NCI-H510A treated with DMSO at 0.1 percent for 48 hours (cell line): ENCODE results near the gene CDC42EP4.

Experiments used
- DNase-seq: peaks from one replicate; lab custom pipeline; 2025; lab: John Stamatoyannopoulos, UW

CDC42EP4 gene

GRCh38 chr17:73300392-73300791 is 11.4 kb downstream of the CDC42EP4 start:
- peak; percentile 26 for DNase-seq

- DNase-seq, result no peak
These were observed 13.6 kb downstream of the CDC42EP4 start for GRCh38 chr17:73297934-73298861.

- DNase-seq, result no peak
These were observed 18.3 kb downstream of the CDC42EP4 start for GRCh38 chr17:73293480-73293911.

- no peak for DNase-seq
These were observed 18.8 kb downstream of the CDC42EP4 start for GRCh38 chr17:73293031-73293430.

GRCh38 chr17:73292031-73292531 is 19.7 kb downstream of the CDC42EP4 start:
- DNase-seq, result no peak

- DNase-seq, result no peak
These were observed 20.5 kb downstream of the CDC42EP4 start for GRCh38 chr17:73291260-73291801.

GRCh38 chr17:73290399-73291259 is 21.2 kb downstream of the CDC42EP4 start:
- no peak for DNase-seq

GRCh38 chr17:73289549-73290254 is 22.1 kb downstream of the CDC42EP4 start:
- DNase-seq, result no peak

GRCh38 chr17:73288534-73289302 is 23.1 kb downstream of the CDC42EP4 start:
- no peak for DNase-seq

GRCh38 chr17:73286863-73287296 is 24.9 kb downstream of the CDC42EP4 start:
- no peak for DNase-seq

GRCh38 chr17:73285916-73286862 is 25.6 kb downstream of the CDC42EP4 start:
- no peak for DNase-seq

- DNase-seq, result no peak
These were observed 26.2 kb downstream of the CDC42EP4 start for GRCh38 chr17:73285603-73285908.

GRCh38 chr17:73284906-73285602 is 26.7 kb downstream of the CDC42EP4 start:
- DNase-seq, result no peak

GRCh38 chr17:73284354-73284753 is 27.4 kb downstream of the CDC42EP4 start:
- DNase-seq, result no peak

- DNase-seq, result no peak
These were observed 27.9 kb downstream of the CDC42EP4 start for GRCh38 chr17:73283841-73284282.

- no peak for DNase-seq
These were observed 28.6 kb downstream of the CDC42EP4 start for GRCh38 chr17:73283250-73283649.

- no peak for DNase-seq
These were observed 29.2 kb downstream of the CDC42EP4 start for GRCh38 chr17:73282629-73283028.

GRCh38 chr17:73281928-73282327 is 29.9 kb downstream of the CDC42EP4 start:
- DNase-seq, result no peak

GRCh38 chr17:73280191-73280590 is 31.6 kb downstream of the CDC42EP4 start:
- no peak for DNase-seq
